NCI-H2196 treated with DMSO at 0.1 percent for 48 hours (cell line): ENCODE measurements around the gene GINS1.
"Not testable (repeated sequence)": the region's sequence is repeated elsewhere in the genome, so short reads cannot be mapped to it uniquely, and the experiment has no call there.

Experiments used
- DNase-seq: peaks from one replicate; lab custom pipeline; 2025; ENCODE audit not compliant: unreplicated experiment; lab: John Stamatoyannopoulos, UW

Gene GINS1

DNA sequence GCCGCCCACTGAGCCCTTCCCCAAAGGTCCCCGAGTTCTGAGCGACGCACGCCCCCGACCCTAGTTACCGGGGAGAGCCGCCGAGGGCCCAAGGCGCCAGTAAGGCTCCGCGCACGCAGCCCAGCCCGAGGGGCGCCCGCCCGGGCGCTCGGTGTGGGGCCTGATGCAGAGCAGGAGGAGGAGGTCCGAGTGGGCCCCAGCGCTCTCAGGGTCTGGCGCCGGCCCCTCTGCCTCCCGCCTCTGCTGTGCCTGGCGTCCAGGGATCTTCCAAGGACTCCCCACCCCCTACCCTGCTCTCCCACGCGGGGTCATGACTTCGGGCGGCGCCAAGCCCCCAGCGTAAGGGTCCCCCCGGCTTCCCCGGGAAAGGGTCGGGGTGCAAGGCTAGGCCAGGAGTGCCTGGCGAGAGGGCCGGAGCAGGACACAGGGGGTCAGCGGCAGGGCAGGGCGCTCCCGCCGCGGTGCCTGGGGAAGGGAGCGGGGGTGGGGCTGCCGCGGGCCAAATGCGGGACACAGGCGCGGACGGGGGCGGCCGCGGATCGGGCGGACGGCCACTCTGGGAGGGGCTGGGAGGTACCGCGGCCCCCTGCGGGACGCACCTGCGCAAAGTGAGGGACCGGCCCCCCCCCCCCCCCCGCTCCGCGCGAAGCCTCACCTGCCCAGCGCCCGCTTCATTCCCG lies 17.5 kb upstream of the GINS1 start:
- peak; percentile 40 for DNase-seq

DNA sequence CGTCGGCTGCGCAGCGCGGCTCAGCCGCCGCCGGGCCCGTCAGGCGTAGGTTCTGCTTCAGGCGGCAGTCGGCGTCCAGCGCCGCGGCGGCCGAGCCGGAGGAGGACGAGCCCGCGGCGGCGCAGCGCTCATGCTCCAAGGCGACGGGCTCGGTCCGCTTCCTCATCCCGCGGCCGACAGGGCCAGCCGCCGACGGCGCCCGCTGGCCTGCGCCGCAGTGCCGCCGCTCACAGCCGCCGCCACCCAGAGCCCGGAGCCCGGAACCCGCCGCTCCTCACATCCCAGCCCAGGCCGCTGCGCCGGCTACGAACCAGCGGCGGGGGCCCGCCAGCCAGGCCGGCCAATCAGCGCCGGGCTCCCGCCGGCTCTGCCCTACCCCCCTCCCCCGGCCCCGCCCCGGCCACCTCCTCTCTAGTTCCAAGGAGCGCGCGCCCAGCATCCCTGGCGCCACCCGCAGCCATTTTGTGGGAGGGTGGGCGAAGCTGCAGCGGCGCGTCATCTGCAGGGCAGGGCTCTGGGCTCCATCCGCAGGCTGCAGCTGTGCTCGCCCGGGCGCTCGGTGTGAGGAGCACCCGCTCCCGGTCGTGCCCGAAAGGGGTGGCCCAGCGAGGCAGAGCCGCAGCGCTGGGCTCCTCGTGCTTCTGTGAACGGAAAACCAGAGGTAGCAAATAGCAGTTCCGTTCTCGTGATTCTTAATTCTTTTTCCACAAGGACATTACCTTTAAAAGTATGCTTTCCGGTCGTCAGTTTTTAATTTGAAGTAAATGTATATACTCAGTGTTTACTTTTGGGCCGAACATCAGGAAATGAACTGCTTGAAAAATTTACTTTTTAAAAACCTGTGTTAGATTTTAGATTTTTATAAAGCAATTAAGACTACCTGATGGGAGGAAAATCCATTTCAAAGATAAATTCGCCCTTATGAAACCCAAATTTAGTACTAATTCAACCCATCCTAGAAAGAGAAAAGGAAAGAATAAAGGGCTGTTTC lies 16.6 kb upstream of the GINS1 start, which contains the start of gene ABHD12:
ABHD12 (minus strand) TSS at position 298 of the 991 bp plus-strand sequence; CDS start at position 166, 132 bp downstream.
- peak; percentile 93 for DNase-seq

GRCh38 chr20:25394276-25394675 lies 13.2 kb upstream of the GINS1 start:
- no peak for DNase-seq

DNA sequence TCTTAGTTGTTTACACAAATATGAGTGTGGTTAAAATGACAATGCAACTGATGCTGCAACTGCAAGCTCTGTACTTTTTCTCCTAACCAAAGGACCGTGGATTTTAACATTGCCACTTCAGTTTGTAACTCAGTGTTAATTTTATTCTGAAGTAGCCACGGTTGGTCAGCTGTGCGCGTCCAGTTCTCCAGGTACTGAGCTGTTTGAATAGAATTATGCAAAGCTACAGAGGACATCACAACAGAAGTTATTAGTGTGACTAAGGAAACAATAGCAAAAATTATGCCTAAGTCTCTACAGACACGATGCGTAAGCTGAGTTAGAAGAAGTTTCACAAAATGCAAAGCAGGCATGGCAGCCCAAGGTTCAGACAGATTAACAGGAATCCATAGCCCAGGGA lies 12.5 kb upstream of the GINS1 start:
- no peak for DNase-seq

DNA sequence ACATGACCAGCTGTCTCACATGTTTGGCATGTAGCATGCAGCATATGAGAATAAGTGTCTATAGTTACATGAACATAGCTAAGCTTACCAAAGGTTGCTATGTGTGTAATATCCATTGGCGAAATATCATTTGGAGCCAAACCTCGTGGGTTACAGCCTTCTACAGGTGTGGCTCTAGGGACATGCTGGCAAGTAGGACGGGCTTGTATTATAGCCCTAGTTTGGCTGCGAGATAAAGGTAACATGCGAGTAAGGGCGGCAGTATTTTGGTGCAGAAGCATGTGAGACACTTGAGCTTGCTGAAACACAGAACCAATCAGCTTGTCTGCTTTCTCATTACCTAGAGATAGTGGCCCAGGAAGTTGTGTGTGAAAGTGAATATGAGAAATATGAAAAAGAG lies 10.4 kb upstream of the GINS1 start:
- DNase-seq: no peak

- DNase-seq: no peak
Measured at GRCh38 chr20:25397821-25398220, 9.7 kb upstream of the GINS1 start.

DNA sequence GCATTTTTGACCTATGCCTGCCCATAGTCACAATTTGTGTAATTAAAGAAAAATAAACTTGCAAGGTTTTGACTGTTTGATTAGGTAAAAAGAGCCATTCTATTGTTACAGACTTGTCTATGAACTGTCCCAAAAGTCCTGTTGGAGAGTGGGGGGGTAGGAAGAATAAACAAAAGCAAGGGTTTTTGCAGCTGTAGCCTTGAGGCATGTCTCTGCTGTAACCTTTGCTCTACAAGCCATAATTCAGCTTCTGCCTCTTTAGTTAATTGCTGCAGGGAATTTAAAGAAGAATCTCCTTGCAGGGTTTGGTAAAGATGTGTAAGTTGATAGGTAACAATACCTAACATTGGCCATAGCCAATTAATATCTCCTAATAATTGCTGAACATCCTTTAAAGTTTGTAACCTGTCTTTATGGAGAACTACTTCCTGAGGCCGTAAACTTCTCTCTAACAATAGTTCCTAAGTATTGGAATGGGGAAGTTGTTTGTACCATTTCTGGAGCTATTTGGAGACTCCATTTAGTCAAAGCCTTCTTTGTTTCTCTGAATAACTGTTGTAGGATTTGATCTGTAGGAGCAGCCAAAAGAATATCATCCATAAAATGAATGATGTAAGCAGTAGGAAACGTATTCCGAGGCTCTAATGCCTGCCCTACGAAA lies 9.0 kb upstream of the GINS1 start:
- no peak for DNase-seq

DNA sequence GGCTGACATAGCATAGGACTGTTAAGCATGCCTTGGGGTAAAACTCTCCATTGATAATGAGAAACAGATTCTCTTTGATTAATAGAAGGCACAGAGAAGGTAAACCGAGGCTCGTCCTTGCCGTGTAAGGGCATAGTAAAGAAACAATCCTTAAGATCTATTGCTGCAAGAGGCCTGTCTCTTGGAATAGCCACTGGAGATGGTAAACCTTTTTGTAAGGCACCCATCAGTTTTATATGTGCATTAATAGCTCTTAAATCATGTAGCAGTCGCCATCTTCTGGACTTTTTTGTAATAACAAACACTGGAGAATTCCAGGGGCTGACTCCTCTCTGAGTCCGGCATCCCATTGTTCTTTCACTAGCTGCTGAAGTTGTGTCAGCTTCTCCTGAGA lies 8.4 kb upstream of the GINS1 start:
- DNase-seq: peak; percentile 33

DNA sequence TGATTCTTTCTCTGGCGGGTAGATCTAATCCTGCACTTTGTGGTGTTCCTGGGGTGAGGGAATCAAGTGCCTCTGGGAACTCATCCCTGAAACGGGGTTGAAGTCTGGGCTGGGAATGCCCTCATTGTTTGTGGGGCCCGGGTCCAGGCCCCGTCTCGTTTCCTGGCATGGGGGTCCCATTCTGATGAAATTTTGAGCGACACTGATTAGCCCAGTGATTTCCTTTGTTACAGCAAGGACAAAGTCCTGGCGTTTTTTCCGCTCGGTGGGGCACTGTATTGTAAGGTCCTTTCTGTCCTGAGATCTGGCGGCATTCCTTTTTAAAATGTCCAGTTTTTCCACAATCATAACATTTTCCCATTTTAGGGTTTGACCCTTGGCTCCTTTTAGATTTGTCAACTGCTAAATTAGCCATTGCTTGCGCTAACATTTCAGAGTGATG lies 7.2 kb upstream of the GINS1 start:
- DNase-seq: not testable (repeated sequence)

- DNase-seq: no peak
Measured at GRCh38 chr20:25402583-25402982, 4.9 kb upstream of the GINS1 start.

DNA sequence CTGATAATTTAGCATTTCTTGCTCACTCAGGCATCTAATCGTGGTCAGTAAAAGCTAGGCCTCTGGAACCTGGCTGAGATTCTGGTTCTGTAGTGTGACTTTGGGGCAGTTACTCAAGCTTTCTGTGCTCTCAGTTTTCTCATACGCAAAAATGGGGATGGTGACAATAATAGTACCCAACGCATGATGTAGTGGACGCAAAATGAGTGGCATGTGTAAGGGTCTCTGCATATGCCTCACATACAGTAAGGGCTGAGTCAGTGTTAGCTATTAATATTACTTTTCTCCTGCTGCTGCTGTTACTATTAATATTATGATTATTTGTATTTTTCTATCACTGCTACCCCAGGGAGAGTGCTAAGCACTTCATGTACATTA lies 686 bp downstream of the GINS1 start:
- DNase-seq: no peak

DNA sequence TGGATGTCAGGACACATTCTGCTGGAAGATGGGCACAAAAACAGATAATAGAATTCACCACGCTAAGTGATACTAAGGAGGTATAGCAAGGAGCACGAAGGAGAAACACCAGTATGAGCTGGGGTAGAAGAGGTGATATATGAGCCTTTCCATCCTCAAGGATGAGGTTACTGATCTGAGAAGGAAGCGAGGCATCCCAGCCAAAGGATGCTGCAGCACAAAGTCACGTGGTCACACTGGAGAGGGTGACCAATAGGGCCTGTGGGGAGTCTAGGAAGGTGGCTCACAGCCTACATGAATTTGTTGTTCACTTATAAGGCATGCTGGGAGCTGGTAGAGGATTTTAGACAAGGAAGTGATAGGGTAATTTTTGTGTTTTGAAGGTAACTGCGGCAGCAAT lies 1.4 kb downstream of the GINS1 start:
- no peak for DNase-seq

DNA sequence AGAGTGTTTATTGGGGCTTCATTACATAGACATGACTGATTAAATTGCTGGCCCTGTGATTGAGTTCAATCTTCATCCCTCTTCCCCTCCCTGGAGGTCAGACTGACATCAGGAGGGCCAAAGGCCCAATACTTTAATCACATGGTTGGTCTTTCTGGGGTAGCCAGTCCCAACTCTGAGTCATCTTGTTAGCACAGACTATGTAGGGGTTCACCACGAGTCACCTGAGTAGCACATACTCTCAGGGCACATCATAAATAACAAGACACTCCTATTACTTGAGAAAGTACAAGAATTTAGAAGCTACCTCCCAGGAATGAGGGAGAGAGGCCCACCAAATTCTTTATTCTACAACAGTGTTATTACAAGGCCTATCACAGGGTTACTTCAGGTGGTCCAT lies 11.3 kb downstream of the GINS1 start:
- no peak for DNase-seq

DNA sequence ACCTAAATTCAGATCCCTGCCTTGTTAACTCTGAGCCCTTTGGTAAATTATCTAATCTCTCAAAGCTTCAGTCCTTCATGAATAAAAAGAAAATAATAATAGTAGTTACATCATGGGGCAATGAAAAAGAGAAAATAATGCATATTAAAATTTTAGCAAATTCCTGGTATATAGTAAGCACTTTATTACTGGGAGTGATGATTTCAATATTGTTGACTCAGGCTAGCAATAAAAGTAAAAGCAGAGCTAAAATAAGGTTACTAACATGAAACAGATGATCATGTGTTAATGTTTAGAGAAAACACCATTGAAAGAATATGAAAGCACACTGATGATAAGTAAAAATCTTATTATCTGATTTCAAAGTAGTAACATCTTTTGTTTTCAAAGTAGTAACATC lies 13.6 kb downstream of the GINS1 start:
- DNase-seq: no peak

DNA sequence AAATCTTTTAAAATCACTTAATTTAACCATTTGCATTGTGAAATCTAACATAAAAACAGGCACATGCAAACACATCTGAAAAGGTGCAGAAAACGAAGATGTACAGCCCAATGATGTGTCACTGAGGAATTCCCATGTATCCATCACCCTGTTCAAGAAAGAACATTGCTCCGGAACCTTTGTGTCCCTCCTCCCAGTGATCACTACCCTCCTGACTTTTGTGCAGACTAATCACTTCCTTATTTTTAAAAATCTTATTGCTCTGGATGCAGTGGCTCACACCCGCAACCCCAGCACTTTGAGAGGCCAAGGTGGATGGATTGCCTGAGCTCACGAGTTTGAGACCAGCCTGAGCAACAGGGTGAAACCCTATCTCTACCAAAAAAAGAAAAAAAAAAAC lies 14.6 kb downstream of the GINS1 start:
- no peak for DNase-seq

DNA sequence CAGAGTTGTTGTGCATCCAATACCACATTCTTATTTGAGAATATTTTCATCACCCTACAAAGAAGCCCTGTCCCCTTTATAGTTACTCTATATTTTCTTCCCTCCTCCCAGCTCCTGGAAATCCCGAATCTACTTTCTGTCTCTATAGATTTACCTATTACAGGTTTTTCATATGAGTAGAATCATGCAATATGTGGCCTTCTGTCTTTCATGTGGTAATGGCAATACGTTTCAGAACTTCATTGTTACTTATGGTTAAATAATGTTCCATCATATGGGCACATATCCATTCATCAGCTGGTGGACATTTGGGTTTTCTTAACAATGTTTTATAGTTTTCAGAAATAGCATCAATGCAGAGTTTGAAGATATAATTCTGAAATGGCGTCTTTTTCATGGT lies 17.1 kb downstream of the GINS1 start:
- no peak for DNase-seq

GRCh38 chr20:25437153-25437581 lies 29.7 kb downstream of the GINS1 start:
- DNase-seq: no peak

- no peak for DNase-seq
Measured at GRCh38 chr20:25439328-25439727, 31.9 kb downstream of the GINS1 start.

DNA sequence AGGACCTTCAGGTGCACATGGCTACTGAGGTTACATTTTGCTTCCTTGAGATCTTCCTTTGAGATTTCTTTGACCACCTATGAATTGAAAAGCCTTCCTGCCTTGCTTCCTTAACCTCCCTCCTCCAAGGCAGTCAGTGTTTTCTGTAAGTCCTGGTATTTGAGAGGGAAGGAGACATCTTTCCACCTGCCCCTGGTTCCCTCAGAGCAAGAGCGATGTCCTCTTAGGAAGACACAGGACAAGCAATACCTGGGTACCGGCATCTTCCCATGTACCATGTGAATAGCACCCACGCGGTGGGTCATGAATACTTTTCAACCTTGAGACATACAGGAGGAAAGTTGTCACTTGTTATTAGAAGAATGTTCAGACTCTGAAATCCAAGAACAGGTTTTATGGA lies 37.1 kb downstream of the GINS1 start:
- no peak for DNase-seq

- DNase-seq: no peak
Measured at GRCh38 chr20:25447671-25448070, 40.2 kb downstream of the GINS1 start.

DNA sequence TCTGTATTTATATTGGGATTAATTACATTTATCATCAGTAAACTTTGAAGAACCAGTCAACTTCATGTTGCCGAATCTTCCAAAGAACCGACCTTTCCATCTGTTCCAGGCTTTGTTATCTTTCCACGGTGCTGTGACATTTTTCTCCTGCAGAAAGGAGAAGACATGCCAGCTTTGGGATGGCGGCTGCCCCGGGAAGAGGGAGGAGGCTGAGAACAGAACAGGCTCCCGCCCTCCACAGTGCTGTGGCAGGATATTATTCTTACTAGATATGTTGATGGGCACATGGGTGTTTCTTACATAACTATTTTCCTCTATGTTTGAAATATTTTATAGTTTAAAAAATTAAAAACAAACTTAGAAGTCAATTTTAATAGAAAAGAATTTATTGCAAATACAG lies 44.9 kb downstream of the GINS1 start:
- no peak for DNase-seq
